Measurements from ENCODE around the gene ZNF710. TPM values are rescaled to one million over a fixed set of nuclear protein-coding genes. Genes with fewer than 3 reads are reported as not detected.

ZNF710 gene
- total and polyA plus RNA-seq, 2 of the 8 experiments (the other 6 are each of a cell fraction or from before 2014, with no cell fraction given) = 10.5 to 24.0 TPM

- no peak overlapping the region for H3K4me2 ChIP-seq (ENCODE audit: insufficient read depth in 1 of 2, low read depth in 2 of 2, low read length in 2 of 2)
- H3K23ac ChIP-seq (ENCODE audit: insufficient read length) = no peak overlapping the region
- no peak overlapping the region for H3K4ac ChIP-seq (replicated peaks; ENCODE audit: insufficient read length, low read depth, low read length)
- DNase-seq (ENCODE audit: low read depth in 1 of 2, low spot score in 2 of 2) (no peak), FAIRE-seq (no peak)
- H2BK5ac ChIP-seq (ENCODE audit: low read depth, low read length) = no peak overlapping the region
- no peak overlapping the region for H3K27ac ChIP-seq (ENCODE audit: low read depth, low read length)
- no peaks in the 10 kb centered on the region for H3K79me2 ChIP-seq (ENCODE audit: control insufficient read depth in 1 of 2, insufficient read depth in 2 of 2, low read length in 2 of 2)
- H4K20me1 ChIP-seq (replicated peaks in 1 of 2; ENCODE audit: control insufficient read depth in 1 of 2, insufficient read depth in 2 of 2, low read length in 2 of 2) = peaks cover 0 to 6% of the 10 kb centered on the region in 2 experiments
- no peaks in the 10 kb centered on the region for H3K23me2 ChIP-seq (ENCODE audit: low read depth, low read length)
- H3K56ac ChIP-seq (replicated peaks; ENCODE audit: insufficient read length, low read depth, low read length) = no peak overlapping the region
- no peak overlapping the region for H4K5ac ChIP-seq (ENCODE audit: insufficient read length, low read depth, low read length)
- H2BK12ac ChIP-seq (ENCODE audit: low read depth, low read length) = no peak overlapping the region
- H3K9me3 ChIP-seq (ENCODE audit: insufficient read depth in 2 of 2, low read depth in 1 of 2, low read length in 1 of 2) = no peaks in the 10 kb centered on the region
- peaks cover 0 to 5% (median 2%) of the 10 kb centered on the region in 4 experiments; a peak in 3 of 7 replicates for H3K4me1 ChIP-seq (replicated peaks in 1 of 4; ENCODE audit: control insufficient read depth in 3 of 4, insufficient read depth in 4 of 4, low read length in 3 of 4)
- H2BK120ac ChIP-seq (replicated peaks; ENCODE audit: low read depth, low read length) = no peak overlapping the region
- no peak overlapping the region for H4K8ac ChIP-seq (ENCODE audit: extremely low read depth, insufficient read depth, low read length)
- CTCF ChIA-PET (ENCODE audit: partially characterized antibody) = interaction anchor here (0.6 to 10.4 kb wide), 15 partner anchors 8 to 324 kb away, joined by 3 to 99 read pairs (median 3); partner anchors contain the start of gene IDH2
- no peaks in the 10 kb centered on the region for H3K27me3 ChIP-seq (replicated peaks in 1 of 4; ENCODE audit: control insufficient read depth in 3 of 4, extremely low read depth in 1 of 4, insufficient read depth in 3 of 4, low read length in 3 of 4)
- WGBS, 2 experiments (ENCODE audit: extremely low coverage in 1 of 2, insufficient coverage in 1 of 2, insufficient read length in 1 of 2, insufficient replicate concordance in 2 of 2, low coverage in 1 of 2, low lambda C conversion rate in 2 of 2, missing lambda C conversion rate in 1 of 2) = 92% methylated on average over 18 of the region's 18 CpGs; no CpG with 5 or more reads in 1 of the 2 experiments
- no peaks in the 10 kb centered on the region for H3K79me1 ChIP-seq (ENCODE audit: low read depth, low read length)
- no peak overlapping the region for H3K14ac ChIP-seq (ENCODE audit: insufficient read length)
- POLR2A ChIA-PET (ENCODE audit: partially characterized antibody) = interaction anchor here (1.4 to 1.6 kb wide), 3 partner anchors 80 to 84 kb away, joined by 3 to 4 read pairs (median 3); partner anchors contain the start of gene ZNF710
- H2BK15ac ChIP-seq (ENCODE audit: low read length) = no peak overlapping the region
- H3K36me3 ChIP-seq (ENCODE audit: control insufficient read depth in 2 of 4, insufficient read depth in 4 of 4, low read length in 3 of 4) = peaks cover 2 to 14% (median 5%) of the 10 kb centered on the region in 4 experiments; a peak in 5 of 8 replicates
- H3K9ac ChIP-seq (replicated peaks in 1 of 4; ENCODE audit: extremely low read depth in 1 of 4, low read depth in 3 of 4, low read length in 3 of 4) = no peak overlapping the region
- no peak overlapping the region for H3K18ac ChIP-seq (ENCODE audit: extremely low read depth, low read length)
- H2AFZ ChIP-seq (ENCODE audit: low read length) = no peak overlapping the region
- H2AK5ac ChIP-seq (ENCODE audit: low read depth, low read length) = no peak overlapping the region
- no peak overlapping the region for H2BK20ac ChIP-seq (ENCODE audit: low read length)
- no peak overlapping the region for H4K91ac ChIP-seq (replicated peaks; ENCODE audit: insufficient read length, low read length)
- no peak overlapping the region for H3K4me3 ChIP-seq (ENCODE audit: extremely low read depth in 1 of 4, insufficient read depth in 2 of 4, low read depth in 3 of 4, low read length in 4 of 4)
- TF ChIP-seq GTF2F1 (IDR thresholded peaks at IDR 0.05; ENCODE audit: borderline replicate concordance, low read depth, low read length) (no peak), TBP (IDR thresholded peaks at IDR 0.05; ENCODE audit: low read depth, low read length) (no peak), KDM5A (IDR thresholded peaks at IDR 0.05; ENCODE audit: low read length) (no peak), POLR2A (IDR thresholded peaks at IDR 0.05; ENCODE audit: control extremely low read depth in 1 of 2, low read depth in 2 of 2, low read length in 2 of 2) (no peak), GABPA (IDR thresholded peaks at IDR 0.05; ENCODE audit: borderline replicate concordance, insufficient read depth, low read length) (no peak), CEBPB (IDR thresholded peaks at IDR 0.05; ENCODE audit: low read depth, low read length) (no peak)
Observed at GRCh38 chr15:90084876-90085423, 83.8 kb downstream of the ZNF710 start.

Measured in H1 (cell line).